ENCODE measurements around the gene PCSK2. TPM values are rescaled to one million over a fixed set of nuclear protein-coding genes. Genes with fewer than 3 reads are reported as not detected.

PCSK2 gene
- total and polyA plus RNA-seq, 2 of the 8 experiments (the other 6 are each of a cell fraction or from before 2014, with no cell fraction given) = 1.9 to 4.2 TPM

GRCh38 chr20:17339000-17339399, 112.2 kb downstream of the PCSK2 start (continued):
- TF ChIP-seq EZH2 (IDR thresholded peaks at IDR 0.05; ENCODE audit: low read depth, low read length, severe bottlenecking) = no peak
- no peak for TF ChIP-seq PHF8 (conservative IDR thresholded peaks at IDR 0.05; ENCODE audit: low read depth, low read length)
- TF ChIP-seq NANOG (IDR thresholded peaks at IDR 0.05; ENCODE audit: insufficient read depth, low read depth, low read length, poor library complexity, severe bottlenecking) = no peak
- no peak for TF ChIP-seq CBX8 (IDR thresholded peaks at IDR 0.05; ENCODE audit: borderline replicate concordance, low read depth, low read length)
- TF ChIP-seq KDM5A (IDR thresholded peaks at IDR 0.05; ENCODE audit: low read length) = no peak

Data from H1 (cell line).